NCI-H1417 (cell line): ENCODE data around the gene DHCR7.

Experiments used
- DNase-seq, 3 experiments: peaks; one replicate each; lab custom pipeline; 2025; lab: John Stamatoyannopoulos, UW

The DHCR7 gene

DNA sequence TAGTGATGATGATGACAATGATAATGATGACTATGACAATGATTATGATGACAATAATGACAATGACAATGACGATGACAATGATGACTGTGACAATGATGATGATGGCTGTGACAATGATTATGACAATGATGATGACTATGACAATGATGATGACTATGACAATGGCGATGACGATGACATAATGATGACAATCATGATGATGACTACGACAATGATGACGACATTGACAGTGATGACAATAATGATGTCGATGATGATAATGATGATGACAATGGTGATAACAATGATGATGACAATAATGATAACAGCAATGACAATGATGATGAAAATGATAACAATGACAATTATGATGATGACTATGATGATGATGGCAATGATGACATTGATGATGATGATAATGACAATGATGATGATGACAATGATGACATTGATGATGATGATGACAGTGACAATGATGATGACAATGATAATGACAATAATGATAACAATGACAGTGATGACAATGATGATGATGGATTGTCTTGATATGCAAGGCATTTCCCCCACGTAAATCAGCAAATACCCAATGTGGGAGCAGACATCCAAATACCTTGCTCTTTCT is 37.7 kb downstream of the DHCR7 start:
- DNase-seq: no peak

DNA sequence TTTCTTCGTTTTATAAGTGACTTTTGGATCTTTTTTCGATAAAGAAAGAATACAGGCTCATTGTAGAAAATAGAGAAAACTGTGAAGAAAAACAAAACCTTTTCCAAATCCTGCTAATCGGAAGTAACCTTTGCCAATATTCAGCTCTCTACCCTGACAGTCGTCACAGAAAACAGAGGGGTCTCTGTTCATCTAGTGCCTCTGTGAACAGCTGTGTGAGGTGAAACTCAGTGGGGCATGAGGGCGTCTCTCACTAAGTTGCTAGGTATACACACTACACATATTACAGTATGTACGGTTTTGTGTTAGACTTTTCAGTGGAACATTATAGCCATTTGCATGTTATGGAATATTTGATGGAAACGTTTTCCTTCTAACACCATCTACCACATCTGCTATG is 39.4 kb downstream of the DHCR7 start:
- no peak for DNase-seq

DNA sequence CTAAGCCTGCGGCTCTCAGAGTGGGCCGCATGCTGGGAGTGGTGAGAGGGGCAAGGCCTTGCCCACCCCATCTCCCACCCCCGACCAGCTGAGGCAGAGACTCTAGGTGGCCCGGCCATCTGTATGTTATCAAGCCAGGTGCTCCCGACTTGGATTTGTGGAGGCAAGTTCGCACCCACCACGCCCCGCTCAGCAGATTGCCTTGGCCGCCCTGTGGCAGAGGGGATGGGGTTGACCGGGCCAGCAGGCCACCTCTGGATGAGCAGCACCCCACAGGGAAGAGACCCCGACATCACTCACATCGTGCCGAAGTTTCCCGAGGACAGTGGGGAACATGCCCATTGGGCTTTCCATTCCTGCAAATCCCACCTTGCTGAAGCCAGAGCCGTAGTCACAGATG is 40.8 kb downstream of the DHCR7 start:
- DNase-seq: no peak

DNA sequence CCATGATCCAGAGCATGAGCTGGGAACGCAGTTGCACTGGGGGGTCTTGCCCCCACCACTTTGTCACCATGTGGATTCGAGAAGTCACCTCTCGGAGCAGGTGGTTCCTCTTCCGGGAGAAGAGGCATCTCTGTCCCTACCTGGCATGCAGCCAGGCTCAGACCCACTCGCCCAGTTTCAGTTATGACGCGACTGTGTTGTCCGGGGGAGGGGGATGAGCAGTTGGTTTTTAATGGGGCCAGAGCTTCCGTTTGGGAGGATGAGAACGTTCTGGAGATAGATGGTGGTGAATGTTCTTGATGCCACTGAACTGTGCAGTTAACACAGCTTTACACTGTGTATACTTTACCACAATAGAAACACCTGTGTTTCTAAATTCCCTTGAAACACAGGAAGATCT is 41.5 kb downstream of the DHCR7 start:
- DNase-seq: peak in 2 of 3 experiments; percentile 18 to 44

DNA sequence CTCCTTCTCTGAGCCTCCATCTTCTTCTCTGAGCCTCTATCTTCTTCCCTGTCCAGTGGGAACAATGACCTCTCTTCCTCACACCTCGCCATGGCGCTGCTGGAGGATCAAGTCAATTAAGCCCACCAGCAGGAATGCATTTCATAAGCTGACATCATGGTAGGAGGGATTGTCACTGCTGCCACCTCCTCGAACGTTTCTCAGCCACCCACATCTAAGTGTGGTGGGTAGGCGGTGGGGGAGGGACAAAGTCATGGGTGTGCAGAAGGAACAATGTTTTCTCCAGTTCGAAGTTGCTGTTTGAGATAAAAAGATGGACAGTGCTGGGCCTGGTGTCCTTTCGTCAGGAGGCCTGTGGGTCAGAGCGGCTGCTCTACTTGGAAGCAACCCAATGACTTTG is 44.0 kb downstream of the DHCR7 start:
- DNase-seq: no peak

DNA sequence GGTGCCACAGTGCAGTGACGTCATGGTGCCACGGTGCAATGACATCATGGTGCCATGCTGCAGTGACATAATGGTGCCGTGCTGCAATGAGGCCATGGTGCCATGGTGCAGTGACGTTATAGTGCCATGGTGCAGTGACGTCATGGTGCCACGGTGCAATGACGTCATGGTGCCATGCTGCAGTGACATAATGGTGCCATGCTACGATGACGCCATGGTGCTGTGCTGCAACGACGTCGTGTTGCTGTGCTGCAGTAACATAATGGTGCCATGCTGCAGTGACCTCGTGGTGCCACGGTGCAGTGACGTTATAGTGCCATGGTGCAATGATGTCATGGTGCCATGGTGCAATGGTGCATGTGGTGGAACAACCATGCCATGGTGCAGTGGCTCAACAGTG is 45.3 kb downstream of the DHCR7 start:
- no peak for DNase-seq

DNA sequence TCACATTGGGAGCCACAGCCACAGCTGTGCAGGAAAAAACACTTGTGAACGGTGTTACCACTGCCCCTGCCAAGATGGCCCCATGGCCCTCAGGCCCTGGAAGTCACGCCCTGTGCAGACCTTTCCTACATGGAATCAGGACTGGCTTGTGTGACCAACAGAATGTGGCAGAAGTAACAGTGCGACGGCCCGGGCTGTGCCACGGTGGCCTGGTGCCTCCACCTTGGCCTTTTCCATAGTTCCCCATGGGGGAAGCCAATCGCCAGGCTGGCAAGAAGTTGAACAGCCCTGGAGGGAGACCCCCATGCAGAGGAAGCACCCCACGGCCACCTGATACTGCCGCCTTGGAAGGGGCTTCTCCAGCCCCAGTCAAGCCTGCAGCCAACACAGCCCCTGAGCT is 48.0 kb downstream of the DHCR7 start:
- no peak for DNase-seq

DNA sequence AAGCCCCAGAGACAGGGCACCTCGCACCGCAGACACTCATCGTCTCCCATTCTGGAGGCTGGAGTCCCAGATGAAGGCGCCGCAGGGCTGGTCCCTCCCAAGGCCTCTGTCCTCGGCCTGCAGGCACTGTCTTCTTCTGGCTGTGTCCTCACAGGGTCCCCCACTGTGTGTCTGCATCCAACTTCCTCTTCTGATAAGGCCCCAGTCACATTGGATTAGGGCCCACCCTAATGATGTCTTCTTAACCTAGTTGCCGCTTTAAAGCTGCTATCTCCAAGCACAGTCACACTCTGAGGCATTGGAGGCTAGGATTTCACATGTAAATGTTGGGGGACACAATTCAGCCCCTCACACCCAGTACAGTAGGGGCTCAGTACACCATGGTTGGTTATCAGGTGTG is 48.9 kb downstream of the DHCR7 start:
- no peak for DNase-seq

DNA sequence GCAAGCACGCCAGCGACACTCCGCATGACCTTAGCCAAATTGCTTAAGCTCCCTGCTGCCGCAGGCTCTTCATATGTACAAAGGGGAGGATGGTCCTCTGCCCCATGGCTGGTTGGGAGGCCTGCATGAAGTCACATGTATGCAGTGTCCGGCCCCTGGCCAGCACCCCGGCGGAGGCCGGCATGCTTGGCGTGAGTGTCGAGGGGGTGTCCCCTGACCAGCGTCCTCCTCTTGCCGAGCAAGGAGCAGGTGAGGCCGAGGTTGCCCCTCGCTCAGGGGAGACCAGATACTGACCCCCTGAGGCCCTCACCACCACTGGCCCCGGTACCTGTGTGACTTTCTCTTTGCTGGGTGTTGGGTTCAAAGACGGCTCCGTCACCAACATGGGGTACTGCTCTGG is 50.2 kb downstream of the DHCR7 start:
- no peak for DNase-seq

DNA sequence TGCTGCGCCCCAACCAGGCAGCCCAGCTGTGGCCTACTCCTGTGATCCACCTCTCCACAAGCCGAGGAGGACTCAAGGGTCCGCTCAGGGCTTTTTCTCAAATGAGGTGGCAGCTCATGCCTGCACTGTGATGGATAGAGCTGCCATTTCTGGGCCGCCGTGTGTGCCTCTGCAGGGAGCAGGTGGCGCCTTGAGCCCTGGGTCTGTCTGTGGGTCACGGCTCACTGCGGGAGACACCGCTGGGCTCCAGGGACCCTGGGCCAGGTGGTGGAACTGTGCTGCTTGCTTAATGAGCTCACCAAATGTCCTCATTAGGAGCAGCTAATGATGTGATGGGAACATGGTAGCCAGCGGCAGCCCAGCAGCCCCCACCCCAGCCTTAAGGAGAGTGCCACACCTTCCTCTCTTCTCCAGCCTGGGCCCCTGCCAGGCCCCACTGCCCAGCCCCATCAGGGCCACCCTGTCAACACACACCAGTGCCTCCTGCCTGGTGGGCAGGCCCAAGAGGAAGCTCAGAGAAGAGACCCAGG is 50.8 kb downstream of the DHCR7 start:
- peak in 2 of 3 experiments; percentile 57 to 74 for DNase-seq

DNA sequence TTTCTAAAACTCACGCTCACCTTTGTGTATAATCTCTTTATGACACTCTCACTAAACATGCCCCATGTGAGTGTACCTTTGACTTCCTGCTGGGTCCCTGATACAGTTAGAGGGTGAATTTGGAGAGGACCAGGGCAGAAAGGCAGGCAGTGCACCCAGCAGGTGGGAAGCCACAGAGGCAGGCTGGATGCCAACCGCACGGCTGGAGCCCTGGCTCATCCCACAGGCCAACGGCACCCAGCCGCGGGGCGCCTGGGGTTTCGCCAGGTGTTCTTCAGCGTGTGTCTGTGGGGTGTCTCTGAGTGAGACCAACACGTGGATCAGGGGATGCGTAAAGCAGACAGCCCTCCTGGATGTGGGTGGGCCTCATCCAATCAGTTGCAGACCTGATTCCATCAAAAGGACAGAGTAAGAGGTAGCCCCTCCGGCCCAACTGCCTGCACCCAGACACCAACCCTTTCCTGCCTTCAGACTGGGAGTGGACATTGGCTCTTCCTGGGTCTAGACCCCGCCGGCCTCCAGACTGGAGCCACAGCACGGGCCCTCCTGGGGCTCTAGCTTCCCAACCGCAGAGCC is 51.6 kb downstream of the DHCR7 start:
- DNase-seq: peak in 2 of 3 experiments; percentile 68 to 81

DNA sequence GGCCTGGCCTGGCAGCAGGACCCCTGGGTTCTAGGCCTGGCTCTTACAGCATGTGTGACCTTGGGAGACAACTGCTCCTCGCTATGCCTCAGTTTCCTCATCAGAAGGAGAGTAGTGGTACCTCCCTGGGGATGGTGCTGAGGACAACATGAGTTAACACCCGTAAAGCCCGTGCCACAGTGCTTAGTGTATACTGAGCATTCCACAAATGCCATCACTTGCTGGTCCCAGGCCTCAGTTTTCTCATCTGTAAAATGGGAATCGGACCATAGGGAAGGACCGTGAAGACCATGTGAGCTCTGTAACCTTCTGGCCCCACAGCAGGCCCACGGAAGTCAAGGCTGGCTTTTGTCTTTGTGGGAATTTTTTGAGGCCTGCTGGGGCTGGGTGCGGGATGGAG is 52.4 kb downstream of the DHCR7 start:
- DNase-seq: no peak

DNA sequence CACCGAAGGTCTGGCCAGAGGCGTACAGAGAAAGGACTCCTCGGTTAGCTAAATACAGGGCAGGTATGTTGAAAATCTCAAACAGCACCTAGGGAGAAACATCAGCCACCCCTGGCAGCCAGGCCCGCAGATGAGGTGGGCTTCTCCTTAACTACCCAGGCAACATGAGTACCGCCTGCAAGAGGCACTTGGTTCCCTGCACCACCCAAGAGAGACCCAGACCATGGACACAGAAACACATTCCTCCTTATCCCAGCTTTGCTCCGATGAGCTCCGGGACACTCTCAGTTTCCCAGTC is 53.0 kb downstream of the DHCR7 start:
- DNase-seq: peak in 1 of 3 experiments; percentile 29

DNA sequence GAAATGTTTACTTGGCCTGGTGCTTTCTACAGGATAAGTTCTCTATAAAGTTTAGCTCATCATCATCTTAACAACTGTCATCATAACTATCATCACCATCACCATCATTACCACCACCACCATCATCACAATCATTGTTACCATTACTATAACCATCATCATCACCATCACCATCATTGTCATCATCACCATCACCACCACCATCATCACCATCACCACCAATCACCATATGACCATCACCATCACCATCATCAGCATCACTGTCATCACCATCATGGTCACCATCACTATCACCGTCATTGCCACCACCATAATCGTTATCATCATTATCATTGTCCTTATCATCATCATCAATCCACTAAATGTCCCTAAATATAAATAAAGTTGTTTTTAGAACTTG is 54.9 kb downstream of the DHCR7 start:
- no peak for DNase-seq

DNA sequence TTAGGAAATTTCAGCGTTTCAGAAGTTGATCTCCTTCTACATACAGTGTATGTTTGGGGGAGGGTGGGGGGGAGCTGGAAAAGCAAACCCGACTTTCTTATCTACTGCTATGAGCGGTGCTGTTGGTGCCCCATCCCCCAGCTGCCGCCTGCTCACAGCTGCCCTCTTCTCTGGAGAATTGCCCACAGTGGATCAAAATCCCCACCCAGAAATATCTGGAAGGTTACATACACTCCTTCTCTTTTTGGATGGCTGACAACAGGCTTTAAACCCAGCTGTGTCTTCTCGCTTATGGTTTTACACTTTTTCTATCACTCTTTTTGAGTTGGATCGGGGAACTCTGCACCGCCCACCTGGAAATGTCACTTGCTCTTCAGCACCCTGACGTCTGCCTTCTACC is 56.4 kb downstream of the DHCR7 start:
- DNase-seq: no peak

DNA sequence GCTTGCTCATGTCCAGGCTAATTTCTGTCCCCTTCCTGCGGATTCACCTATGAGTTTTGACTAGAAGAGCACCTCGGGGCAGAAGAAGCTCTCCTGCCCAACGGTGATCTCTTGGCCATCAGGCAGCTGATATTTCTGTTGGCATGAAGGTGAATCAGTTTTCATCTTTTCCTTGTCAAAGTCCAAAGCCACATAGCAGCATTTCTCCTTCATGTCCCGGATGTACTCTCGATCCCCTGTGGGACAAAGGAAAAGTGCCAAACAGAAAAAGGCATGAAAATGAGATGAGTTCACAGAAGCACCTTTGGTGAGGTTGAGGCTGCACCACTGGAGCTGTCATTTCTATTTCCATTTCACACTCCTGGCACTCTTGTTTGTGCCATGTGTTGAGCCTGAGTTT is 56.8 kb downstream of the DHCR7 start:
- DNase-seq: no peak

DNA sequence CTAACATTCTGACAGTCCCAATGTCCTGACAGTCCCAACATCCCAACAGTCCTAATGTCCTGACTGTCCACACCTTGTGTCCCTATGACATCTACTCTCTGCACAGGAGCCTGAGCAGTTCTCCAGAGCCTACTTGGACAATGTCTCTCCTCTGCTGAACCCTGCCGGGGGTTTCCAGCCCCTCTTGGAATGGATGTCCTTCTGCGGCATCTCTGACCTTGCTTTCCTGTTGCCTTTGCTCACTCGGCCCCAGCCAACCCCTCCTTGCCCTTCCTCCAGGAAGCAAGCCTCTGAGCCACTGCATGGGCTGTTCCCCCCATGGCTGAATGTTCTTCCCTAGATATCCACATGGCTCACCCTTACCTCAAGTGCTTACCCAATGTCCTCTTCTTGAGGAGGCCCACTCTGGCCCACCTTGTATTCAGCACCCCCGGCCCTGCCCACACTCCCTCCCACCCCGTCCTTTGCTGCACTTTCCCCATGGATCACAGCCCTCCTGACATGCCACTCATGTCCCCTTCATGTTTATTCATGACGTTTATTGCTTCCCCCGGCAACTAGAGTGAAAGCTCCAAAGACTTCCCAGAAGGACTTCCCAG is 59.5 kb downstream of the DHCR7 start:
- DNase-seq: no peak

DNA sequence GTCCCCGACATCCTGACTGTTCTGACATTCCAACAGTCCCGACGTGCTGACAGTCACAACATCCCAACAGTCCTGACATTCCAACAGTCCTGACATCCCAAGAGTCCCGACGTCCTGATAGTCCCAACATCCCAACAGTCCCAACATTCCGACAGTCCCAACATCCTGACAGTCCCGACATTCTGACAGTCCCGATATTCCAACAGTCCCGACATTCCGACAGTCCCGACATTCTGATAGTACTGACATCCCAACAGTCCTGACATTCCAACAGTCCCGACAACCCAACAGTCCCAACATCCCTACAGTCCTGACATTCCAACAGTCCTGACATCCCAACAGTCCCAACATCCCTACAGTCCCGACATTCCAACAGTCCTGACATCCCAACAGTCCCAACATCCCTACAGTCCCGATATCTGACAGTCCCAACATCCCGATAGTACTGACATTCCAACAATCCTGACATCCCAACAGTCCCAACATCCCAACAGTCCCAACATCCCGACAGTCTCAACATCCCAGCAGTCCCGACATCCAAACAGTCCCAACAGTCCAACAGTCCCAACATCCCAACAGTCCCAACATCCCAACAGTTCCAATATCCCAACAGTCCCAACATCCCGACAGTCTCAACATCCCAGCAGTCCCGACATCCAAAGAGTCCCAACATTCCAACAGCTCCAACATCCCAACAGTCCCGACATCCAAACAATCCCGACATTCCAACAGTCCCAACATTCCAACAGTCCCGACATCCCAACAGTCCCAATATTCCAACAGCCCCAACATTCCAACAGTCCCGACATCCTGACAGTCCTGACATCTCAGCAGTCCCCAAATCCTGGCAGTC is 60.2 kb downstream of the DHCR7 start:
- DNase-seq: no peak

DNA sequence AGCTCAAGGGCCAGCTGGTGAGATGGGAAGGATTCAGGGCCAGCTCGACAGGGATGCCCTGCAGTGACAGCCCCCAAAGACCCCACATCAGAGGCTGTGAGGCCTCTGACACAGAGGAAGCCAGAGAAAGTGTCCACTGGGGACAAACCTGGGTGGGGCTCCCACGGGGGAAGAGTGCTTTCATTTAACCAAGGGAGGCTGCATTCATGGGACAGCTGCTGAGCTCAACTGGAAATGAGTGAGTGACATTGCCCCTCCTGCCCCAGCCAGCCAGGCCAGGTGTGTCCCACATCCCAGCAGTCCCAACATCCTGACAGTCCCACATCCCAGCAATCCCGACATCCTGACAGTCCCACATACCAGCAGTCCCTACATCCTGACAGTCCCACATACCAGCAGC is 61.0 kb downstream of the DHCR7 start:
- DNase-seq: no peak

DNA sequence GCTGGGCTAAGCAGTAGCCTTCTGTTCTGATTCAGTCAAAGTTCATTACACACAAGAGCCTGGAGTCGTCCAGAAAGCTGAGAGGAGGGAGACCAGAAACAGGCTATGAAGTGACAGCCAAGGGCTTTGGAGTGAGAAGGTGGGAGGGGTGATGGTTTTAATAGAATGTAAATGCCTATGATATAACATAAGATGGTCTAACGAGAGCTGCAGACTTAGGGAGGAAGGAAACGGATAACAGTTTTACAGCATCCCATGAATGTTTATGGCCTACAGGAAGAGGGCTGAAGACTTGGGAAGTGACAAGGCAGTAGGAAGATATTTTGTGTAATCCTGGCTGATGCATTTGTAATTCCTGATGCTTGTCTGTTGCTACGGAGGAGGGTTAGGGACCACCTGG is 62.0 kb downstream of the DHCR7 start:
- no peak for DNase-seq

DNA sequence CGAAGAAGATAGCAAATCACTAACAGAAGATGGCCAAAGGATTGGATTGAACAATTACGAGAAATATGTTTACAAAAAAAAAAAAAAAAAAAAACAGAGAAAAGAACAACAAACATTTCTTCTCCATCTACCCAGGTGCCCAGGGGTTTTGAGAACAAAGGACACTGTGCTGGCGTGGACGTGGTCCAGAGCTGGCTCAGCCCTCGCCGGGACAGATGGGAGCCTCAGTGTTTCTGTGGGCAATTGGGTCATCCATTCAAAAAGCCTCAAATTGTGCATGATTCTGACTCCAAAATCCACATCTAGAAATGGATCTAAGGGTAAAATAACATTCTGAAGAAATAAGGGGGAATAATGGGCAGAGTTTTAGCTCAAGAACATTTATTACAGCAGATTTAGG is 63.1 kb downstream of the DHCR7 start:
- no peak for DNase-seq

DNA sequence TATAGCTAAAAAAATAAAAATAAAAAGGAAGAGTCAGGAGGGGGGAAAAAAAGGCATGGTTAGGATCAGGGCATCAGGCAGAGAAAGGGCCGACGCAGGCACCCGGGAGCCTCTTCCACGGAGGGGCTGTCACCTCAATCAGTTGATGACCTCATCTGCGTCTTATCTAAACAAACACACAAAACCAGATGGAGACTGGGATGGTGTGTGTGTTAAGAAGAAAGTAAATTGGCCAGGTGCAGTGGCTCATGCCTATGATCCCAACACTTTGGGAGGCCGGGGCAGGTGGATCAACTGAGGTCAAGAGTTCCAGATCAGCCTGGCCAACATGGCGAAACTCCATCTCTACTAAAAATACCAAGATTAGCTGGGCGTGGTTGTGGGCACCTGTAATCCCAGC is 63.6 kb downstream of the DHCR7 start:
- no peak for DNase-seq
